Astrocyte of the cerebellum (primary cell): ENCODE measurements around the gene LNX2.

Experiments used
- DNase-seq: peaks from one replicate; pipeline ENCODE4 v3.0.0-alpha.2; 2011; ENCODE audit warnings: low read depth
- H3K4me3 ChIP-seq: 2 replicates; pipeline ENCODE4 v1.5.1; 2011; ENCODE audit warnings: mild to moderate bottlenecking, low read depth, low read length, moderate library complexity
- in situ Hi-C: cut with HindIII; loops from 2 replicates; pipeline ENCODE4 v1.10.0; 2017; ENCODE audit warnings: low sequenced_read_pairs
- TF ChIP-seq, protein P1 (sequence below): IDR thresholded peaks from 2 replicates; pipeline ENCODE4 v1.5.1; 2012; ENCODE audit warnings: low read length, low read depth, moderate library complexity, mild to moderate bottlenecking; ENCODE audit errors: missing control alignments

Gene LNX2

DNA sequence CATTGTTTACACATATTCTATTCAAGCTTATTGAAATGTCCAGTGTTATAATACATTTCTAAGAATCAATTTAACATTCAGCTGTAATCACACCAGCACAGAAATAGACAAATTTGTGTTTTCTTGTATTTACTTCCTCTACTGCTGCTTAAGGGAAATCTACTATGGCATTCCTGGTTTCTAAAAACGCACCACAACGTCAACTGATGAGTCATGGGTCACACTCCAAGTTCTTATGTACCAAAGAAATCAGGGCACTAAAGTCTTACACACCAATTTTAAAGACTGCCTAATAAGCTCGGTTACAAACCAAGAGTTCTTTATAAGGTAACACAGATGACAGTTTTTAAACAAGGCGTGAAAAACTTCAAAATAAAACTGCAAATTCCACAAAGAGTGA is 13.2 kb downstream of the LNX2 start:
- H3K4me3 ChIP-seq: no peak overlapping the region
- DNase-seq: peak; percentile 64
- TF ChIP-seq, protein P1, sequence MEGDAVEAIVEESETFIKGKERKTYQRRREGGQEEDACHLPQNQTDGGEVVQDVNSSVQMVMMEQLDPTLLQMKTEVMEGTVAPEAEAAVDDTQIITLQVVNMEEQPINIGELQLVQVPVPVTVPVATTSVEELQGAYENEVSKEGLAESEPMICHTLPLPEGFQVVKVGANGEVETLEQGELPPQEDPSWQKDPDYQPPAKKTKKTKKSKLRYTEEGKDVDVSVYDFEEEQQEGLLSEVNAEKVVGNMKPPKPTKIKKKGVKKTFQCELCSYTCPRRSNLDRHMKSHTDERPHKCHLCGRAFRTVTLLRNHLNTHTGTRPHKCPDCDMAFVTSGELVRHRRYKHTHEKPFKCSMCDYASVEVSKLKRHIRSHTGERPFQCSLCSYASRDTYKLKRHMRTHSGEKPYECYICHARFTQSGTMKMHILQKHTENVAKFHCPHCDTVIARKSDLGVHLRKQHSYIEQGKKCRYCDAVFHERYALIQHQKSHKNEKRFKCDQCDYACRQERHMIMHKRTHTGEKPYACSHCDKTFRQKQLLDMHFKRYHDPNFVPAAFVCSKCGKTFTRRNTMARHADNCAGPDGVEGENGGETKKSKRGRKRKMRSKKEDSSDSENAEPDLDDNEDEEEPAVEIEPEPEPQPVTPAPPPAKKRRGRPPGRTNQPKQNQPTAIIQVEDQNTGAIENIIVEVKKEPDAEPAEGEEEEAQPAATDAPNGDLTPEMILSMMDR: no peak
- in situ Hi-C loops: no loop called here

DNA sequence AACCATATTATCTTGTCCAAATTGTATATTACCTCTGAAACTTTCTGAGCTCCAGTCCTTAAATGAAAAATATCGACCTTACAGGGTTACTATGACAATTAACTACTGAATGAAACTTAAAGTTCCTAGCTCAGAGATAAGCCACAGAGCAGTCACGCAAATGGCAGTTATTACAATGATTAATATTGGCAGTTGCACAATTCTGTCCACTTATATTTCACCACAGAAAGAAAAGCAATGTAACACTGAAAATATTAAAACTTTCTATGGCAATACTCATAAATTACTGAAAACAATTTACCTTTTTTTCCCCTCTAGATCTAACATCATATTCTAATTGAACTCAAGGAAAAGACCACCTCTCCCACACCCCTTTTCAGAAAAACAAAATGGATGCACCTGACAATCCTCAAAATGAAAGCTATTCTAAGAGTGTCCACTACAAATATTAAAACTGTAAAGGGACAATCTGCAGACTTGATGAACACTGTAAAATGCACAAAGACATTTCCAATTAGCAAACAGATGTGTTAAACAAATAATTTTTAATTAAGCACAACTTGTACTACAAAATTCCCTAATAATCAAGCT is 14.6 kb downstream of the LNX2 start:
- TF ChIP-seq, protein P1: no peak
- in situ Hi-C loops: no loop called here
- no peak for DNase-seq
- H3K4me3 ChIP-seq: no peak overlapping the region

DNA sequence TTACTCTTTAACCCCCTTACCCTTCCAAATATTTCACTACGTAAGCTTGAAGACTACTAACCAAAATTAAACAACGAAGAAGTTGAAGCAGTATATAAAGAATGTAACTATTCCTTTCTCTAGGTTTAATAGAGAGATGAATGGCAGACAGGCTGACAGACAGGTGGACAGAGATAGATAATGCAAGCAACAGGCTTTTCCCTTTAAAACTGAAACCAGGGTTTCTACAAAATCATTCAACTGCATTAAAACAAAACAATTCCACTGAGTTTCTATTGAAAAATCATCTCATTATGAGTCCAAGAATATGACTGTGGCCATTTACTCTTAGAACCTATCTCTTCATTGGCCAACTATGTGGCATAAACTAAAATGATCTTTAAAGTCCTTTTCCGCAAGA is 15.2 kb downstream of the LNX2 start:
- DNase-seq: no peak
- H3K4me3 ChIP-seq: no peak overlapping the region
- TF ChIP-seq, protein P1: no peak
- in situ Hi-C loops: no loop called here

DNA sequence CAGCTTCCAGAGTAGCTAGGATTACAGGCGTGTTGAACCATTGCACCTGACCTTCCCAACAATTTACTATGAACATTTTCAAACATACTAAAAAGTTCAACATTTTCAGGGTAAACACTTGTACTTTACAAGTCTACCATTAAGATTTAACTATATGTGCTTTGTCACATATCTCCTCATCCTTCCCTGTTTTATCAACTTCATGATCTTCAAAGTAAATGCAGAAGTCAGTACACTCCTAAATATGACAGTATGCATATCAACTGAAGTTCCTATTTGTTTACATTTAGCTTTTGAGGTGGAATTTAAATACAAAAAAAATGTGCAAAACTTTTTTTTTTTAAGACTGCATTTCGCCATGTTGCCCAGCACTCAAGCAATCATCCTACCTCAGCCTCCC is 18.5 kb downstream of the LNX2 start:
- DNase-seq: no peak
- in situ Hi-C loops: no loop called here
- TF ChIP-seq, protein P1: no peak
- no peak overlapping the region for H3K4me3 ChIP-seq

DNA sequence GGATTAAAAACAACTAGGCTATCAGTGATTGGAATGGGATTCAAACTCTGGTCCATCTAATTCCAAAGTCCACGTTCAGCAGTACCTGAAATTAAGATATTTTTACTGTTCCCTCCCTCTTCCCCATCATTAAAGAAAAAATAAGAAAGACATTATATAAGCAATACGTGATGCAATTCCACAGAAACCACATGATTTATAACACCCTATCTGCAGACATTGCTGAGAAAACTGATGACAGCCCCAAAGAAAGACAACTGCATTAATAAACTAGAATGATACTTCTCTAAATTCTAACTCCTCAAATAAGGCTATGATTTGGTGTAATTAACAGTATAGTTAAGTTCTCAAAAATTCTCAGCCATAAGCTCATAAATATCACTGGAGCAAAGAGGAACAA is 19.1 kb downstream of the LNX2 start:
- no peak overlapping the region for H3K4me3 ChIP-seq
- TF ChIP-seq, protein P1: no peak
- DNase-seq: no peak
- in situ Hi-C loops: no loop called here

DNA sequence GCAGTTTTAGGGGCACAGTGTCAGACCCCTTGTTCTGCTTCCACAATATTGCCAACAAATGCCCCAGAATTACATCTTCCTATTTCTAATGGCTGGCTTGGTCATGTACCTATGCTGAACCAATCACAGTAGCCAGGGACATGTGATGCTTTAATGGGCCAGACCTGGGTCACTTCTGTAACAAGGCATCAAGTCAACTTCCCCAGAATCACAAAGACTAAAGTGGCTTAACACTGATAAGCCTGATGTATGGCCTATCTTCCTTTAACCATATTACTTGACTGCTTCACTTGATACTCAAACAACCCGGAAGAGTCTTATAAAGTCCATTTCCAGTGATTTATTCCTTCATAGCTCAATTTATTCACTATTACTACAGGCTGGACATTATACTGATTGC is 19.6 kb downstream of the LNX2 start:
- TF ChIP-seq, protein P1: no peak

More for the DNA sequence above, 19.6 kb downstream of the LNX2 start:
- DNase-seq: no peak
- no peak overlapping the region for H3K4me3 ChIP-seq
- in situ Hi-C loops: no loop called here
